Uterus (tissue), 2 donors: ENCODE data around the gene RALGAPB.

Source experiments
- POLR2A ChIP-seq, 2 donors: fragments of 450-650 bp; IDR thresholded peaks; one replicate each; pipeline ENCODE4 v1.6.1; 2016; ENCODE audit warnings: antibody characterized with exemption in 2 of 2, mild to moderate bottlenecking in 1 of 2, moderate library complexity in 1 of 2
- TF ChIP-seq, protein P1 (sequence below), 4 experiments: fragments of 200-600 bp in 2 of 4; fragments of 450-650 bp in 2 of 4; sonication (generic) in 2 of 4; IDR thresholded peaks; one replicate each; pipeline ENCODE4 v1.5.1; 2016 to 2019; ENCODE audit warnings: antibody characterized with exemption in 4 of 4, mild to moderate bottlenecking in 2 of 4, moderate library complexity in 1 of 4

DNA sequence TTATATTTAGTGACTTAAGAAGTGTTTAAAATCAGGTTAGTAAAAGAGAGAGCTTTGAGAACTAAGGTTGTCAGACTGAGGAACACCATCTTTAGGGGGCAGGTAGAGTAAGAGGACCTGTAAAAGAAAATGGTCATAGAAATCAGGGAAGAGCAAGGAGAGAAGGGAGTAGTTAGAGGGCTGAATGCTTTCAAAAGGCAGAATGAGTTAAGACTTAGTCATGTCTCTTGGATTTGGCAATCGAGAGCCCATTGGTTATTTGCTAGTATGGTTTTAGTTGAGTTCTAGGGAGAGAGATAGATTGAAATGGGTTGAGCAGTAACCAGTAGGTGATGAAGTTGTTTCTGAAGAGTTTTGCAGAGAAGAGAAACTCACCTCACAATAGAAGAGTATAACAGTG is 51.1 kb downstream of the RALGAPB start:
- TF ChIP-seq, protein P1, sequence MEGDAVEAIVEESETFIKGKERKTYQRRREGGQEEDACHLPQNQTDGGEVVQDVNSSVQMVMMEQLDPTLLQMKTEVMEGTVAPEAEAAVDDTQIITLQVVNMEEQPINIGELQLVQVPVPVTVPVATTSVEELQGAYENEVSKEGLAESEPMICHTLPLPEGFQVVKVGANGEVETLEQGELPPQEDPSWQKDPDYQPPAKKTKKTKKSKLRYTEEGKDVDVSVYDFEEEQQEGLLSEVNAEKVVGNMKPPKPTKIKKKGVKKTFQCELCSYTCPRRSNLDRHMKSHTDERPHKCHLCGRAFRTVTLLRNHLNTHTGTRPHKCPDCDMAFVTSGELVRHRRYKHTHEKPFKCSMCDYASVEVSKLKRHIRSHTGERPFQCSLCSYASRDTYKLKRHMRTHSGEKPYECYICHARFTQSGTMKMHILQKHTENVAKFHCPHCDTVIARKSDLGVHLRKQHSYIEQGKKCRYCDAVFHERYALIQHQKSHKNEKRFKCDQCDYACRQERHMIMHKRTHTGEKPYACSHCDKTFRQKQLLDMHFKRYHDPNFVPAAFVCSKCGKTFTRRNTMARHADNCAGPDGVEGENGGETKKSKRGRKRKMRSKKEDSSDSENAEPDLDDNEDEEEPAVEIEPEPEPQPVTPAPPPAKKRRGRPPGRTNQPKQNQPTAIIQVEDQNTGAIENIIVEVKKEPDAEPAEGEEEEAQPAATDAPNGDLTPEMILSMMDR (IDR thresholded peaks at IDR 0.05), result no peak
- no peak for TF ChIP-seq POLR2A (IDR thresholded peaks at IDR 0.05)
